SK-N-SH treated with all-trans-retinoic acid at 6 μM for 48 hours (cell line): ENCODE measurements around the gene CD200R1L.

Experiments used
- ARNTL ChIP-seq: fragments of 450-650 bp; formaldehyde crosslinking; IDR thresholded peaks from 2 replicates; pipeline ENCODE4 v1.5.0; 2020; ENCODE audit warnings: low read depth, mild to moderate bottlenecking, moderate library complexity, borderline replicate concordance
- PATZ1 ChIP-seq: fragments of 250-450 bp; sonication (Bioruptor Pico); IDR thresholded peaks from 2 replicates; pipeline ENCODE4 v1.8.0; 2020; ENCODE audit warnings: mild to moderate bottlenecking, moderate library complexity, borderline replicate concordance
- POU6F1 ChIP-seq: fragments of 250-450 bp; sonication (Bioruptor Pico); IDR thresholded peaks from 2 replicates; pipeline ENCODE4 v1.8.0; 2021; ENCODE audit warnings: low read depth, mild to moderate bottlenecking, moderate library complexity, borderline replicate concordance
- ZC3H10 ChIP-seq: fragments of 250-450 bp; sonication (Bioruptor Pico); IDR thresholded peaks from 2 replicates; pipeline ENCODE4 v1.5.1; 2021; ENCODE audit warnings: mild to moderate bottlenecking, moderate library complexity

GRCh38 chr3:112803467-112803866 lies 43.2 kb downstream of the CD200R1L start:
- no peak for TF ChIP-seq PATZ1 (CRISPR knock-in tag)
- TF ChIP-seq POU6F1 (CRISPR knock-in tag) = no peak
- TF ChIP-seq ARNTL (CRISPR knock-in tag) = no peak
- no peak for TF ChIP-seq ZC3H10
